GF-D8 (cell line): ENCODE measurements around the gene GPRC5B.

ENCODE experiments used
- DNase-seq: peaks from one replicate; lab custom pipeline; 2025; lab: John Stamatoyannopoulos, UW

GPRC5B gene

DNA sequence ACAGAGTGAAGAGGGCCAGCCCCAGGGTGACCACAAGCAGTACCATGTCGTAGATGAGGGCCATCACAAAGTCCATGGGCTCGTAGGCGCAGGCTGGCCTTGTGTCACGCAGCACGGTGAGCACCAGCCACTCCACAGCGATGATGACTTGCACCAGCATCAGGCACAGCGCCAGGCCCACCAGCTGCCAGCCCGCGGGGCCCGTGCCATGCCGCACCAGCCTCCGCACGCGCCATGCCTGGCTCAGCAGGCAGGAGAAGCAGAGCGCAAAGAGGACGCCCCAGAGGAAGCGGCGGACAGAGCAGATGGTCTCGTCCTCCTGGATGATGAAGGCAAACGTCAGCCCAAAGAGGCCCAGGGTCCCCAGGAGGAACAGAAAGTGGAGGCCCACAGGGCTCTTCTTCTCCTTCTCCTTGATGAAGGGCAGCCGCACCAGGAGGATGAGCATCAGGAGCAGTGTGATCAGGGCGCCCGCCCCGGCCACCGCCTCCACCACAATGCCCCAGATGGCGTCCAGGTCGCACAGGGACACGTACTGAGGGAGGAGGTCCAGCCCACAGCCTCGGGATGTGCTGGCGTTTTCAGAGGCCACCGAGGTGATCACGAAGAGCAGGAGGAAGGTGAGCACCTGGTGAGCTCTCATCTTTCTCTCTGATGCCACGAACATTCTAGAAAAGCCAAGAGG lies 12.3 kb downstream of the GPRC5B start:
- no peak for DNase-seq

DNA sequence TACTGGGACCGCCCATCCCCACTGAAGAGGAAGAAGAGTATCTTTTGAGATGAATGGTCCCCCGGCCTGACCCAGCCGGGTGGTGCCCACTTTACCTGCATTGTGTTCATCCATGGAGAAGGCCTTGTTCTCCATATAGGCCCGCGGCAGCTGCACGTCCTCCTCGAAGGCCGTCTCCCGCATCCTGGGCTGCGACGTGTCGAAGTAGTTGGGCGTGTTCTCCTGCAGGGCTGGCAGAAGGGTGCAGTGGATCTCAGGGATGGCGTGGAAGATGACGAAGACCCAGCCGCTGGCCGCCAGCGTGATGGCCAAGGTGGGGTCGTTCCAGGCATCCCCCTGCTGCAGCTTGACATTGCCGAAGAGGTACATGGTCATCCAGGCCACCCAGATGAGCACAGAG lies 12.9 kb downstream of the GPRC5B start:
- no peak for DNase-seq

DNA sequence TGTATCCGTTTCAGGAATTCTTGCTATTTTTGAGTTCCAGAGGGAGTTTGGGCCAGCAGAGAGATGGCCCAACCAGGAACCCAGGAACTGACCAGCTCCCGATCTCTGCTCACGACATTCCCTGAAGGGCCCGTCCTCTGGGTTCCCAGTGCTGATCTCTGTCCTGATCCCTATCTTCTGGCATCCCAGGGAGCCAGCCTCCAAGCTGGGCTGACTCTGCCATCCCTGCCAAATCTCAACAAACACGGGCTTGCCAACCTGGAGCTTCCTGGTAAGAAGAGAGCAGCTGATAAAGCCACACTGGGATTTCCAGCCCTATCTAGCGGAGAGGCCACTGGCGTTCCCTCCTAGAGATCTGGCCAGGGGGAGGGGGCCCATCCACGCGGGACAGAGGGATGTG lies 16.2 kb downstream of the GPRC5B start:
- no peak for DNase-seq

DNA sequence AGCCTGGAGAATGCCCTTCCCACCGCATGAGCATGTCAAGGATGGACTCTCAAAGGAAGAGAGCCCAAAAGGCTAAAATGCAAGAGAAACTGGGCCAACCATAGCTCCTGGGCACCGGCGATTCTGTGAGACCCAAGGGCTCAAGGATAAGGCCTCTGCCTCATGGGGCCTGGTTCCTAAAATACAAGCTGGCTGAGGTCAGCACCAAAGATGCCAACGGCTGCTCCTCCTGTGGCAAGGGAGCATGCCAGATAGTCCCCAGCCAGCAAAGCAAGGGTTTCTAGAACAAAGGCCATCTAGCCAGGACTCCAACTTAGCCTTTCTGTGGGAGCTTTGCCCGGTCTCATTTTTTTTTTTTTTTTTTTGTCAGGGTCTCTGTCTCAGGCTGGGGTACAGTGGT lies 20.1 kb downstream of the GPRC5B start:
- DNase-seq: no peak

DNA sequence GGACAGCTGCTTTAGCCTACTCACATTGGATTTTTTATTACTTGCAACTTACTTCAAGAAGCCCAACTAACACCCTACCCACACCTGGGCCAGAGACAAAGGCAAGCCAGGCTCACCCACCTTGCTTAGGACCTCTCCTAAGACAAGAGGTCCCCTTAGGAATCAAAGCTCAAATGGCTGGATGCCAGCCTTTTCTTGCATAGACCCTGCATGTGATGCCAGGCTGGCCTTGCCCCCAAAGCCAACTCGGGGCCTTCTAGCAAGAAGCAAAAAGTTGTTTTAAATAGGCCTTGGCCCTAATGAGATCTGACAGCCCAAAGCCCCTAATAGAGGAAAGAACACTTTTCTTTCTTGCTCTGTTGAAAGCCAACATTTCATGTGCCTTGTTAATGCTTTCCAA lies 20.7 kb downstream of the GPRC5B start:
- no peak for DNase-seq

DNA sequence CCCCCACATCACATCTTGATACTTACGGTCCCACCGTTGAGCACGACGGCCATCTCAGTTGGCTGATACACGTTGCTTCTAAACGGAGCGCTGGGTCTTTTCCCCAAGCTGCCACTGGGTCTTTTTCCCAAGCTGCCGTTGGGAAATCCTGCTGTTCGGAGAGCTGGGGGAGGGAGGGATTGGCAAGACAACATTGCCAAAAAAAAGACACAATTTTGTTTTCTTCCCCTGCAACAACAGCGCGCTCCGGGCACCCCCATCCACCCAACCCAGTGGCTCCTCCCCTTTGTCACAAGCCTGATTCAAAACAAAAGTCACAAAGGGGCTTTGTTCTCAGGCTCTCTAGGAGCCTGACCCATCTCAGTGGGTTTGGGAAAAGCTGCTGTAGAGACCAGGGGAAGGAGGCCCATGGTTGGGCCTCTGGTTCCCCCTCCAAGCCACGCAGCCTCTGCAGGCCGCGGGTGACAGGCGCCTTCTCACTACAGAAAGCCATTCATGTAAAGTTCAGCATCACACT lies 22.8 kb downstream of the GPRC5B start:
- no peak for DNase-seq

DNA sequence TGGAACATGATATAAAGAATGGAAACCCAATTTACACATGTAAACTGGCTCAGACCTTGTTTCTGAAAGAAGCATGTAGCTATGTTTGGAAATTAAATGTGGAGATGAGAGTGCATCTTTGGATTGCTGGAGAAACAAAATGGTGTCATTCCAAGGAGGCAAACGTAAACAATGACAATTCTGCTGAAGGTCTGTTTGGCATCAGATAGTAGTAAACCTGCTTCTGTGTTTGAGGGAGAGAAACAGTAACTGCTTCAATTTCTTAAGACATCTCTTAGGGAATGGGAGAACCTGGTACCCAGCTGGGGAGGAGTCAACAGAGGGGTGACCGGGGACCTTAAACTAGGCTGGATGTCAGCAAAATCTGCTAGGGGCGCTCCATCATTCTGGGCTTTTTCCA lies 23.5 kb downstream of the GPRC5B start:
- no peak for DNase-seq

DNA sequence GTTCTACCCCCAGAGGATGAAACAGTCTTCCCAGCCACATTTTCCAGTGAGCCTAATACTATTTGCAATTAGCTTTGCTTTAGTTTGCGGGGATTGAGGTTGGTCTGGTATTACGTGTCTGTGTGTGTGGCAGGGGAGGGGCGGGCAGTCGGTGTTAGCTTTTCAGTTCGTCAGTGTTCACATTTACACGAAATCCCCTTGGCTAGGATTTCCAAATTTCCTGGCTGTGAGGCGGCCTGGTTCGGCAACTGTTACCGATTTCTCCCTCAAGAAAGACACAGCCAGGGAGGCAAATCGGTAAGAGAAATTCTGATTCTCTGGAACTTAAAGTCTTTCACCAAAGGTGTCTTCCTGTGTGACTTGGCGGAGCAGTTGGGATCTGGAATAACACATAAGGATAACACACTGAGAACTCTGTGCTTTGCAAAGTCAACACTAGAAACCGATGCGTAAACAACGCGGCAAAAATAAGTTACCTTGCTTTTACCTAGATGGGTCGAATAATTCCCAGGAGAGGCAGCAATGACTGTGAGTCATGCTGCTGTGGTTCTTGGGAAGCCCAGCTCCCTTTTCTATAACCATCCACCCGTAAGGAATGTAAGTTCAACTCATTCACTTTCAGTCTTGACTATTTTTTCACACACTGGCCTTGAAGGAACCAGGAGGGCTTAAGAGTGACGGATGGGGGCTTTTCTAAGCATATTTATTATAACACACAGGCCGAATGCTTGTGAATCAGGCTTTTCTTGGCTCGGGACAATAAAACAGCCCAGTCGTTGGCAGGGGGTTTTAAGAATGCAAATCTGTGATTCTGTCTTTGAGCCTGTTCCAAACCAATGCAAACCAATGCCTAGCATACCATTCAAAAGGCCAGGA lies 24.2 kb downstream of the GPRC5B start:
- no peak for DNase-seq

DNA sequence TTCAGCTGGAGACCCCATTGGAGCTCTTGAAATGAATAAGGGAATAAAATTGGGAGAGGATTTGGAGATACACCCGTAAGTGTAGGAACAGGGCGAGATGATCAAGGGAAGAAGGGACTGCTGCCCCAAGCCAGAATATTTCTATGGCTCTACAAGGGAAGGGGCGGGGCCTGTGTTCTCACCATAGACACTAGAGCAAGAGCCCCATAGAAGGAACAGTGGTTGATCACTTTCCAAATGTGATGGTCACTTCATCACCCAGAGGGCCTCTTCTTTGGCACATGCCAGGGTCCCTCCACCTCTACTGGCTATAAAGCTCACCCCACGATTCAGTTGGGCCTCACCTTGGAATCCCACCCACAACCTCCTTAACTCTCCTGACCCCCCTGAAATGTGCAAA lies 25.0 kb downstream of the GPRC5B start:
- no peak for DNase-seq

DNA sequence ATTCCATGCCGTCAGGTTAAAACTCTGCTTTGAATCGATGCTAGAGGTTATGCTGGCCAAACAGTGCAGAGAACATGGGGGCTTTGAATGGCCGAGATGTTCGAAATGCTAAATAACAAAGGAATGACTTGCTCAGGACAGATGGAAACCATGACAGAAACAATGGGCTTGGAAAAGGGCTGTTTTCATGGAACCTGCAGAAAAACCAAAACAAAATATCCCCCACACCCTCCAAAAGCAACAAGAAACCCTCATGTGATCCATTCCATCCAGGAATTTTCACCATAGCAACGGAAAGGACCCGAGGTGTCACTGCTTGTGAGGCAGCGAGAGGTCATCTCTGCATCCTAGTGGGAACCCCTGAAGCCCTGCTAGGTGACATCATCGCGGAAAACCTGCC lies 25.5 kb downstream of the GPRC5B start:
- DNase-seq: no peak

DNA sequence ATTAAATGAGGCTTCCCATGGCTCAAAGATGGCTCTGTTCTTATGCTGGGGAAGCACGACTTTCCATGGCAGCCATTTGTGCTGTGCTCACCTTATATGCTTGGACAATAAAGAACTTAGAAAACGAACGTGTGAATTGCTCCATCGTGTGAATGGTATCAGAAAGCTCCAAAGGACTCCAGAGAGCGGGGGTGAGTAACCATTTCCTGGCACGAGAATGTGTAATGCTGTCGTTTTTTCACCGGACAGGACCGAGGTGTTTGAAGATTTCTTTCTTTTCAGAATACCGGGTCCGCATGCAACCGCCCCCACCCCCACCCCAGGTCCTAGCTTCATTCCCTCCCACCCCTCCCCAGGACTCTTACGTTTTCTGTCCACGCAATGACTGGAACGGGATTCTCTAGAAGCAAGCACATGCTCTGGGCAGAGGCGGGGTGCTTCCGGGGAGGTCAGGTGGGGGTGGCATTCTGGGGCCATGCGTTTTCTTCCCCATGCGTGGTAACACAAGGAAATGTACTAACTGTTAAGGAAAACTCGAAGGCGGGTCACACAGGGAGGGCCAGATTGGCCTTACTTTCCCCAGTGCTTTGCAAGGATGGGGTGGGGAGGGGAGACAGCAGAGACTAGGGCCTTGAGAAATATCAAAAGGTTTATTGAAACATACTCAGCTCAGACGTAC lies 26.2 kb downstream of the GPRC5B start:
- no peak for DNase-seq

DNA sequence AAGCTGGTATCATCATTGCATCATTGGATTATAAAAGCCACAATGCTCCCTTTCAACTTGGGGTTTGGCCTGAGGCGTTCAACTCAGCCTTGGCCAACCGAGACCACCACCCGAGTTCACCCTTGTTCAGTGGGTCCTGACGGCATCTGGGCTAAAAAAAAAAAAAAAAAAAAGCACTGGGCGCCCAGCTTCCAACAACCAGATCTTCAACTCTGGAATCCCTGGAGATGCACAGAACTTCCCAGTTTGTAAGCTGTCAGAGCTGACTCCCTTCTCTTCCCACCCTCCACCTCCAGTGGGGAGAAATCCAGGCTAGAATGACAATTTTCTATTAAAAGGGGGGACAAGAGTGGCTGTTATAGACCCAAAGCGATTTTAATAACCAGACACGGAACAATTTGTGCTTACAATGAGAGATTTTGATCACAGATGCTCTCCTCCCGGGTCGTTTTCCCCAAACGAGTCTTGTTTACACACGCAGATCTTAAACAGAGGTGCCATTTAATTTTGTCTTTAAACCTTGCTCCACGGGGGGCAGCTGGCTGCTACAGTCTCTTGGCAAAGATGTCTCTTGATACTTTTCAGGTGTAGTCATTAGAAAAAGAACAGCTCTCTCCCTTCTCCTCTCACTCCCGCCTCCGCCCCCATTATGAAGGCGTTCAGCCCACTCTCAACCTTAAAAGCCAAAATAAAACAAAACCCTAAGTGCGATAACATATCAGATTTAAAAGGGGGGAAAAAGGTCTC lies 26.9 kb downstream of the GPRC5B start:
- no peak for DNase-seq

DNA sequence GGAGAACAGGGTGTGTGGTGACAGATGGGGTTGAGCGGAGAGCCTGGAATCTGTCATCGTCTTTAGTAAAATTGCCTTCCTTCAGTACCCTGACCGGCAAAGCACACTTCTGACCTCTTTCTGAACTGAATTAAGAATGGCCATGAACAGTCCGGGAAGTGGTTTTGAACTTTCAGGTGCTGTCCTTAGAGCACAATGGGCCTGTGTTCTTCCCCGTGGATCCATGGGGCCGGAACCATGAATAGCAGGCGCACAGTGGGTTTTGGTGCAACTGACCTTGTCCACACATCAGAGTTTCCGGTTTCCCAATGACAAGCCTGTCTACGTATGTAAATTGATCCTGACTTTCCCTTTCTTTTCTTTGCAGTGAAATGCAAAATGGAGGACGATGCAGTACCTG lies 28.5 kb downstream of the GPRC5B start:
- no peak for DNase-seq

DNA sequence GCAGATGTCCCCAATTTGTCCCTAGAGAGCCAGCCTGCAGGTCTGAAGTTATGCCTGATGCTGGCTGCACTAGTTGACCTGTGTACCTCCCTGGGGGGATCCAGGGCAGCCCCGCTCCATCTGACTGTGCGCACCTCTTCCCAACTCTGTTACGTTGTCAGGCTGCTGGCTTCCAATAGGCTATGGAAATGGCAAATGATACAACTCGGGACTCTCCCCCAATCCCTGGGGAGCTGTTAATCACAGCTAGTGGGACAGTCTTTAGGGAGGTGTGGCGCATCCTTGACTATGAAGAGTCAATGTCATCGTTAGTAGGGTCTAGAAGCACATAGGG lies 30.1 kb downstream of the GPRC5B start:
- no peak for DNase-seq

DNA sequence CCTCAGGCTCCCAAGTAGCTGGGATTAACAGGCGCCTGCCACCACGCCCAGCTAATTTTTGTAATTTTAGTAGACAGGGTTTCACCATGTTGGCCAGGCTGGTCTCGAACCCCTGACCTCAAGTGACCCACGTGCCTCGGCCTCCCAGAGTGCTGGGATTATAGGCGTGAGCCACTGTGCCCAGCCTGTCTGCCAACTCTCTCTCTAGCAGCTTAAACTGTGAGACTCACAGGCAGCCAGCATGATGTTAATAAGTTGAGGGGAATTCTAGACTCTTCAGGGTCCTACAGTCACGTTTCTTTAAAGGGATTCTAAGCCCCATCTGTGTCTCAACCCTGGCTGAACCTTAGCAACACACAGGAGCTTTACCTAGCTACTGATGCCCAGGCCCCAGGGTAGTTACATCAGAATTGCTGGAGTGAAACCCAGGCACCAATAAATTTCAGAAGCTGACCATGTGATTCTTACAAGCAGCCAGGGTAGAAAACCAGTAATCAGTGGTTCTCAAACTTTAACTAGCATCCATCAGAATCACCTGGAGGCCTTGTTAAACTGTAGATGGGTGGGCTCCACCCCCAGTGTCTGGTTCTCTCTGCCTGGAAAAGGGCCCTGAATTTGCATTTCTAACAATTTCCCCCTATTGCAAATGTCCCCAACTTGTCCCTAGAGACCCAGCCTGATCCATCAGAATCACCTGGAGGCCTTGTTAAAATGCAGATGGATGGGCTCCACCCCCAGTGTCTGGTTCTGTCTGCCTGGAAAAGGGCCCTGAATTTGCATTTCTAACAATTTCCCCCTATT lies 30.7 kb downstream of the GPRC5B start:
- no peak for DNase-seq

DNA sequence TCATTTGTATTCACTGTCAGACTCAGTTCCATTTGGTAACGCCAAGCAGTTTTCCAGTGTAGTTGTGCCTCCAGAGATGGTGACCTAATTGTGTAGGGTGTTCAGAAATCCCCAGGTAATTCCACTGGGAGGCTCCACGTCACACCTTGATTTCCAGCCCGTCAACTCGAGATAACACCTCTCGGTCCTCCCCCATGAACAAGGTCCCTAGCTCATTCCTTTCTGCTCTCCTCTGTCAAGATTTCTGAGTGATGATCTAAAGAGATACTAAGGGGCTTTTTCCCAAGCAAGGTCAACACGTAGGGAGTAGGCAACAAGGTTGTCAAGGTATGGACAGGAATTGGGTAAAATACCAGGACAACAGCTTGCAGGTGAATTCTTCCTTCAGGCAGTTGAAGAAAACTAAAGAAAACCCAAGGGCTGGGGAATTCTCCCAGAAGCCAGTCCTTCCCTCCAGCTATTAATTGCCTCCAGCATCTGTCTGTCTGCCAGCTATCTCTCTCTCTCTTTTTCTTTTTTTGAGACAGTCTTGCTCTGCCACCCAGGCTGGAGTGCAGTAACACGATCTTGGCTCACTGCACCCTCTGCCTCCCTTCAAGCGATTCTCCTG lies 31.4 kb downstream of the GPRC5B start:
- DNase-seq: no peak

DNA sequence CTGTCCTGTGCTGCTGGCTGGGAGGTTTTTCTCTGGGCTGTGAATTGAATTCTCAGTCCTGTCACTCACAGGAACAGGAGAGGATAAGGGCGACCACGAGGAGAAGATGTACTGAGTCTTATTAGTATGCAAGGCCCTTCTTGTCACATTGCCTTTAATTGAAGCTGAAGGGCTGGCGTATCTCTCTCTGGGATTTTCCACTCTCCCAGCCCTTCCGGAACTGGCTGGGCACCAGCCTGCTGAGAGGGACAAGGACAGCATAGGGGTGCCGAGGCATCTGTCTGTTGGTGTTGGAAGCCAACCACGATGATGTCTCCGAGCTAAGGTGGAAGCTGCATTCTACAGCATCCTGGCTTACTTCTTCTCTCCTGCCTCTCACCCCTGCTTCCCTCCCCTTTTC lies 33.2 kb downstream of the GPRC5B start:
- no peak for DNase-seq

DNA sequence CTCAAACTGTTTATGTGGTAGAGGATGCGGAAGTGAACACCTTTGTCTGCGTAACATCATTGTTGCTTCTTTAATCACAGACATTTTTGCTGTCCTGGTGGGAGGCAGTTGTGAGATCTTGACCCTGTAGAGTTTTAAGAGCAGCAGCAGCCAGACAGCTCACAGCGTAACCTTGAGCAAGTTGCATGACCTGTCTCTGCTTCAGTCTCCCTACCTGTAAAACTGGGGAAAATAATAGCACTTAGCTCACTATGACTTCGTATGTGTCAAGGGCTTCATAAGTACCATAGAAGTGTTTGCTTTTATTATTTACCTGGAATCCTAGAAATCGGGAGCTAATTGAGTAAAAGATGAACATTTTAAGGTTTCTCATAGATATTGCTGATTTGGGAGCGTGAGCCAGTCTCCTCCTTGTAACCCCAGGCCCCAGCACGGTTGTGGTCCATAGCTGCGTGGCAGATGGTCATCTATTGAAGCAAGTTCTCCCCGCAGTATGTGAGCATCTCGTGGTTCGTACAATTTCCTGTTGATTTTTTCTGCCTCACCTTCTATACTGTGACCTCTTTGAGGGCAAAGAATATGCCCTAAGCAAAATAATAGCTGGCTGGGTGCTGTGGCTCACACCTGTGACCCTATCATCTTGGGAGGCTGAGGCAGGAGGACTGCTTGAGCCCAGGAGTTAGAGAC lies 34.4 kb downstream of the GPRC5B start:
- no peak for DNase-seq

DNA sequence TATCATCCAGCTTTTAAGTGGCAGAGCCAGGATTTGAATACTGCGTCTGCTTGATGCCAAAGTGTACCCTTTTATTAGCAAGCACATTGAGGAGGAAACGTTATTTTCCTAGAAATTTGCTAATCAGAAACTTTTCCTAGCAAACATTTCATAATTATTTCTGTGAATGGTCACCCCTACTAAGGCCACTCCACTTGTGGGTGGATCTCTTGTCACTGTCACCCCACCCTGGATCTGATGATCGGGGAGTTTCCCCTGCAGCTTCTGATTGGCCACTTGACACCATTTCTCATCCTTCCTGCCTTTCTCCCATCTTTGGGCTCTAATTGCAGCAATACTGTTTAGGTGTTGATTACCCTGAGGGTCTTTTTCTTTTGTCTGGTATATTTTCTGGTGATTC lies 35.9 kb downstream of the GPRC5B start:
- no peak for DNase-seq

DNA sequence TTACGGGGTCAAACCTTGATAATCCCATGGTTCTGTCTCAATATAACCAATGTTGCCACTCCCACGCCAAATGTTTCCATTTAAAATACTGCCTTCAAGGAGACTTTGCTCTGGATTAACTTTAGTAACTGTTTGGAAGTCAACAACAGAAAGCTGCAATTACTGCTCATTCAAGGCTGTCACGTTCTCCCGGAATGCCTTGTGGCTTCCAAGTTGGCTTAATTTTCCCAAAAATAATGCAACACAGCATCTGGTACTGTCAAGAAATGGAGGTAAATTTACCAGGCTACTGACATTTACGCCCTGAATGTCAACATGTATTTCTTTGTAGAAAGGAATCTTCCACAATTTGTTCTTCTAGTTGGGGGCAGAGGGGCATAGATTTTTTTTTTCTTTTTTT lies 38.2 kb downstream of the GPRC5B start:
- DNase-seq: no peak
